GM18511 (cell line): Measurements from ENCODE around the gene ANKFN1.

ENCODE experiments used
- ATAC-seq: cut with Tn5 transposase; IDR thresholded peaks from one replicate; pipeline ENCODE4 v1.9.1; 2021; ENCODE audit warnings: mild to moderate bottlenecking, moderate library complexity; ENCODE audit not compliant: unreplicated experiment

Gene ANKFN1

DNA sequence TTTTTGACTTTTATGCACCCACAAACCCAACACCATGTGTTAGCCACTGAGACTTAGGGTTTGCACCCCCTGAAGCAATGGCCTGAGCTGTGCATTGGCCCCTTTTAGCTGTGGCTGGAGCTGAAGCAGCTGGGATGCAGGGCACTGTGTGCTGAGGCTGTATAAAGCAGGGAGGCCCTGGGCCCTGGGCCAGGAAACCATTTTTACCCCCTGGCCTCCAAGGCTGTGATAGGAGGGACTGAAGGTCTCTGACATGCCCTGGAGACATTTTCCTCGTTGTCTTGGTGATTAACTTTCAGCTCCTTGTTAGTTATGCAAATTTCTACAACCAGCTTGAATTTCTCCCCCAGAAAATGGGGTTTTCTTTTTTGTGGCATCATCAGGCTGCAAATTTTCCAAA lies 6.7 kb upstream of the ANKFN1 start:
- no peak for ATAC-seq

DNA sequence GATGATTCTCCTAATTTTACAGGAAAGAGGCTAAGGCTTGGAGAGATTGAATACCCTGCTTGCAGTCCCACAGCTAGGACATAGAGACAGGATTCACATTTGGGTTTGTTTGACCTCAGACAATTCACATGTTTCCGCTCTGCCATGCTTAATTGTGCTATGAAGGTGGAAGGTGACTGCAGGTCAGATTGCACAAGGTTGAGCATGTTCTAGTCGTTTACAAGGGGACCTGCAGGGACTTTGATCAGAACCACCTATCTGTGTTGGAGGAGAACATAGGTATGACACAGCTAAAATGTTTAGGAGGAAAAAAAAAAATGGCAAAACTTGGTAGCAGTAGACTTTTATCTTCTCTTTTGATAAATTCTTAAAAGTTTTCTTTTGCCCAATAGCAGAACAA lies 4.9 kb upstream of the ANKFN1 start:
- ATAC-seq: no peak

DNA sequence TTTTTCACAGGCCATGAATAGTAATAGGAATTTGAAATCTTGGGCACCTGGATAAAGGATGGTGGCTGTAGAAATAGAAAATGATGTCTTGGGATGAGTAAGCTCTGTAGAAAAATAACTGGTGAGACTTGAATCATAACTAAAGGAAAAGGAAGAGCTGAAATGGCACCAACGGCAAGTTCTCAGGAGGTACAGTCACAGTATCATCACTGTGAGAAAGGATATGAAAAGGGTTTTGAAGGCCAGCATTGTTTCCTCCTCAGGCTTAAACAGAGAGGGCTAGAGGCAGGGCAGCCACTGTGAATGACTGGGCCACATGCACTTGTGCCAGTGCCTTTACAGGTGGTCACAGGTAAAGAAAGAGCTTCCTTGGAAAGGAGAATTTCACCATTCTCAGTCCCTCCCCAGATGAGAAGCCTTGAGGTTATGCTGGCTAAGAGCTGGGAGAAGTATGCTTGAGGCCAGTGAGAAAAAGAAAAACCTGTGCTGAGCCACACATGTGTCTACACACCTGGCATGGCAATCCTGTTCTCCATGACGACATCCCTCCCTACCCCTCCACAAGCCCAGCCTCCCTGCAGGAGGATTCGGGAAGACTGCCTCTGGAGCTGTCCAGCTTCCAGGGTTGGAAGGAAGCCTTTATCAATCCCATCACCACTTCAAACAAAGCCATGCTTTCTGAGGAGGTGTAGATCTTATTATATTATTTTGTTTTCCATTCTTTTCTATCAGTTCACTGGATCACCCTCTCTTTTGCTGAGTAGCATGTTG lies 3.8 kb upstream of the ANKFN1 start:
- ATAC-seq: no peak

DNA sequence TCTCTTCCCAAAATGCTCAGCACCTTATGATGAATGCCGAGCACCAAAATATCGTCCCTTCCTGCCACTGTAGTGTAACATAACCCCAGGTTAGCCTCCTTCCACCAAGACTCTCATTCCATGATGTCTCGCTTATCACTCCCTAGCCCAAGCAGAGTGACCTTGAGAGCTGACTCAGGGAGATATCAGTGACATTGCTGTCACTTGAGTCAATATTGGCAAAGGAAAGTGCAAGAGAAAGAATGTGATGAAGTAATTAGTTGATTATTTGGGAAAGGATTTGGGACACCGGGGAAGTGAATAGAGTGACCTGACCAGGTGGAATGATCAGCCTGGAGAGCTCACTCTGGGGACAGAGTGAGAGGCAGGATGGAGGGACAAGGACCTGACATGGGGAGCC lies 2.6 kb upstream of the ANKFN1 start:
- no peak for ATAC-seq

DNA sequence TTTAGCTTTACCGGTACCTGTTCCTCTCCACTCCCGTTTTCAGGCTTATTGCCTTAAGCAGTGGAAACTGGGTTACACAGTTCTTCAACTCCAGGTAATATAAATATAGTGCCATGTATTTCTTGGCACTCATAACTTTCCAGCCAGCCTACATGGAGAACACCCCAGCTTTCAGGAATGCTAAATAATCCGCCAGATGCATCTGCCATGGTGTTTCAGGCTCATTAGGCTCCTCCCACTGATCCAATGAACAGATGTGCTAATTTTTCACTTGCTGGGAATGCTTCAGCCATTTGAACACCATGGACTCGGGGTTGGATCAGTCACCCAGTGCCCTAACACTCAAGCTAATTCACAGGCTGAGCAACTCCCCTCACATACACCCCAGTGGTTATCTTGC lies 4.6 kb downstream of the ANKFN1 start:
- ATAC-seq: no peak

DNA sequence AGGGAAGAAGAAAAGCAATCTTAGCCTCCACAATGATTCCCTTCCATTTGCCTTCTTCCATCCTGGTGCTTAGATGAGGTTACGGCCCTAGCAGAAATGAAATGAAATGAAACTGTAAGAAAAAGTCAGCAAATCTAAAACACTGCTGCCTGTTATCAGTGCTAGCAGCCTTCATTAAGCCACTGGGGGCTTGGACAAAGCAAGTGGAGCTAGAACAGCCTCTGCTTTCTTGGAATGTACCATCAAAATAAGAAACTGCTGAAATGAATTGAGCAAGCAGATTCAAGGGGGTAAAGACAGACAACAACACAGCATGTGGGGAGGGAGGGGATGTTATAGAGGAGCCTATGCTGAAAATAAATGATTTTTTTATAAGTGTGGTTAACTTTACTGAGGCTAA lies 5.1 kb downstream of the ANKFN1 start:
- no peak for ATAC-seq

DNA sequence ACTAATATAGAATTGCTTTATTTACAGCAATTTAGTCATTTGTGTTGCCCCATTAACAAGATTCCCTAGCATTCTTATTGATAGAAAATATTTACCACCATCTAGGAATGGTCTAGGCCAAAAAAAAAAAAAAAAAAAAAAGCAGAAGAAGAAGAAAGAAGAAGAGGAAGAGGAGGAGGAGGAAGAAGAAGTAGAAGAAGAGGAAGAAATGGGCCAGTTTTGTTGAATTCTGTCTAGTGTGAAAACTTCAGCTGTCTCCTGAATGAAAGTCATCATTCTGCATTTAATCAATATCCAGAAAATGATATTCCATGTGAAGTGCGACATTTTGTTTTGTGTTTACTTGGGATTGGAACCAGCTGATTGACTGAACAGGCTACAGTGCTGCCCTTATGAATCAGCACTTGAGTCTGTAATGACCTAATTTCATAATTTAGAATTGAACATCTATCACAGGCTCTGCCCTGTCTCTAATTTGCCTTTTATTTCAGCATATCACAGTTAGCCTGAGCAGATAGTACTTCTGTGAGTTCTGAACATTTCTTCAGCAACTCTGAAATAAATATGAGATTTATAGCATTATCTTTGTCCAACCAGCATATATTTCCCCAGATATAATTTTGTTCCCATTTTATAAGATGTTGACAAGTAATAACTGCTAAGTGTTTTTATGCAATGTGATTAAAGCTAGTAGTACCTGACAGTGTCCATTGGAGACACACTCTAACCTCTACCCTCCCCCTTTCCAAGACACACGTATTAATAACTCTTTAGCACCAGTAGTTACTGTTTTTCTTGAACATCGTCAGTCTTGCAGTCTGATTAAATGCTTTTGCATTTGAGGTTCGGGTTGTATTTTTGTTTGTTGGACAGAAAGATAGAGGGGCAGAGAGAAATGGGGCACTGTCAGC lies 5.9 kb downstream of the ANKFN1 start:
- no peak for ATAC-seq

DNA sequence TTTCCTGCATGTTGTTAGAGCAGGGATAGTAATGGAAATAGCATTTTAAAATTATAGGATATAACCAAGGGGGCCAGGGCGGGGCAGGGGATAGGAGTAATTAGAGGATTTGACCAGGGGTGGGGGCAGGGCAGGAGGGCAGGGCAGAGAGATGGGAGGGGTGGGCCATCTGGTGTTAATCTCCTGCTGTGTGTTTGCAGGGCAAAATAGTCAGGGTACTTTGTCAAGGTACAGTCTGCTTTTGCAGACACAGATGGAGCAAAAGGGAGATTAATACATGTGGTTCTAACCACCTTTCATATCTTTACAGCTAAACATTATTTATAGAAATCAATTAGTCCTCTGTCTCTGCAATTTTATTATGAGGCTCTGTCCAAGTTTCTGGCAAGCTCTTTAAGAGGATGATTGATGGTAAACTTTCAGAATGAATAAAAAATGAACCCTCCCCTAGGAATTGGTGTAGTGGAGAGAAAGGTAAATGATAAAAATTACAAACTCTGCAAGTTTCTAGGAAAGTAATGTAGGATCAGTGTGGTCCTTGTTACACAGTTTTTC lies 6.6 kb downstream of the ANKFN1 start:
- ATAC-seq: no peak

DNA sequence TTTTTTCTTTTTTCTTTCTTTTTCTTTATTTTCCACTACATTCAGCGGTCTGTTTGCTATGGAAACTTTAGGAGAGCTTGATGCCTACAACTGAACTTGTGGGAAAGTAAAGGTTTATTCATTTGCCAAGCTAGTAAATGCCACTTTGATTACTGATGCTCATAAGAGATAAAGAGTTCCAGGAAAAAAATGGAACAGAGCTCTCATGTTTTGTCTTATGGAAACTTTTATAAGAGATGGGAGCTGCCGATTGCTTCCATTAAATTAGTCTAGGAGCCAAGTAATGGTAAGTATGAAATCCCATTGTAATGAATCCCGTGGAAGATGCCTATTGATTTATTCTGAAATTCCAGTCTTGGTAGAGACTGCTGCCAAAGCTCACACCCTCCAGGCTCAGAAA lies 7.1 kb downstream of the ANKFN1 start:
- ATAC-seq: no peak

DNA sequence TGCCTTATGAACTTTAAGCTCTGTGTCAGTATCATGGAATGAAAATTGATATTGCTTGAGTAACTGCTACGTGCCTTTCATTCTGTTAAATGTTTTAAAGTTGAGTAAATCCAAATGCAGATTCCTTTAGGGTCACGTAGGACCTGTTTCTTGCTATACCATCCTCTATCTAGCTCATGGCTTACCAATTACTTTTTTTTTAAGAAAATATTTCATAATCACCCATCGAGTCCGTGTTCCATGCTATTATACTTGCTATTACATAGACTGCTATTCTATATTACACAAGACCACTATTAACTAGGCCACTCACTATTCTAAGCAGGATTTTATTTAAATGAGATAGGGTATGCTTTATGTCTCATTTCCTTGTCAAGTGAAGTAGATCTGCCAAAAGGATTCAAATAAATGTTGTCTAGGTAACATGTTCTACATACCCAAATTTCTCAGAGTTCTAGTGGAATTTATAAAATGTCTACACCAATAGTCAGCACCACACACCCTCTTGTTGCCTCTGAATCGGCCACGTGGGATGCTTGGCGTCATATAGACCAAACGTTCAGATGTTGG lies 11.9 kb downstream of the ANKFN1 start:
- no peak for ATAC-seq

DNA sequence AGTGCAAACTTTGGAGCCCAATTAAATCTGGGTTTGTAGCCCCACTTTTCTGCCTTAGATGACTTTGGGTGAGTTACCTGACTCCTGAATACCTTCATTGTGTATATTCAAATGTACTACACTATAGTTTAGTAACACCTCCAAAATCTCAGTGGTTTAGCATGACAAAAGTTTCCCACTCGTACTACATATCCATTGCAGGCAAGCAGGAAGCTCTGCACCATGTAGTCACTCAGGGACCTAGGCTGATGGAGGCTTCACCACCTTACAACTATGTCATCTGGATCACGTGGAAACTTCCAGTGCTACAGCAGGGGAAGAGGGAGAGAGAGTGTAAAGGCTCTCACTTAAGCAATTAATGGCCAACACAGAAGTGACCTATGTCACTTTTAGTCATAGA lies 14.2 kb downstream of the ANKFN1 start:
- ATAC-seq: no peak

DNA sequence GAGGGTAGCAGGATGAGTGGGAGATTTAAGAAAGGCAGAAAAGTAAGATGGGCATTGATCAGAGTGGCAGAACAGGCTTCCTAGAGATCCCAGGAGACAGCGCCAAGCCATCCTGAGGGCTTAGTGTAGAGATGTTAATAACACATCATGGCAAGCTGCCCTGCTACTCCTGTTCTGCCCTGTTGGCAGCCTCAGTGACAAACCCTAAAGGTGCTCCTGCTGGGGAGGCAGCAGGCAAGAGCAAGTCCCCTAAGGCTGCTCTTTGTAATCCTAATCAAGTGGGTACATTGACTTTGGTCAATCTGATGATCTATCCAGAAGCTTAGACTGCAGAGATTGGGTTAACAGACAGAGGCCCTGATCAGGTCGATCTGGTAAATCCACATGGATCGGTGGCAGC lies 16.3 kb downstream of the ANKFN1 start:
- no peak for ATAC-seq

DNA sequence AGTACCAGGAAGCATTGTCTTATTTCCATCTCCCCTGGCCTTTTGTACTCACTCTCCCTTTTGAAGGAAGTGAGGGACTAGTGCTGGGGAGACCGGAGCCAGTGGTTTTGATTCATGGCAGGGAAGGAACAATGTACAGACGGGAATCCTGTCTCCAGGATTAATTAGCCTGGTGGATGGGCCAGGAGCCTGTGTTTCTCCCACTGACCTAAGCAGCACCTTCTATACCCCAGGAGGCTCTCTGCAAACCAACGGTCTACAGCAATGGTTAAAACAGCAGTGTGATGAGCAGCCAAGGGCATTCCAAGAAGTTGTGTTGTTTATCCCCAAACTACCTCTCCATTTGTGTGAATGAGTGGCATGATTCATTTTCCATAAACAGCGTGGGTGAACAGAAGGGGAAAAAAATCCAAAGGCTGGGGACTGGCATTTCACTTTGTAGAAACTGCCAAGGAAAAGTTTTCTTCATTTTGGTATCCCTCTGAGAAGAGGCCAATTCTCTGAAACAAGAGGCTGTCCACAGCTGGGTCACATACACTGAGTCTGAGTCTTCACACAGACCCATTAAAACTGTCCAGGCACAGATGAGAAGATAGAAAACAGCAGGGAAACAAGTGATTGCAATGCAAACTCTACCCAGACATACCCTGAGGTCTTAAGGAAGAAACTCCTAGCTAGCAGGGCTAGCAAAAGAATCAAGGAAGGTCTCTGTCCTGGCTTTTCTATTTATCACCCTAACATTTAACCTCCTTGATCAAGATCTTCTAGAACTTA lies 18.1 kb downstream of the ANKFN1 start:
- ATAC-seq: no peak

DNA sequence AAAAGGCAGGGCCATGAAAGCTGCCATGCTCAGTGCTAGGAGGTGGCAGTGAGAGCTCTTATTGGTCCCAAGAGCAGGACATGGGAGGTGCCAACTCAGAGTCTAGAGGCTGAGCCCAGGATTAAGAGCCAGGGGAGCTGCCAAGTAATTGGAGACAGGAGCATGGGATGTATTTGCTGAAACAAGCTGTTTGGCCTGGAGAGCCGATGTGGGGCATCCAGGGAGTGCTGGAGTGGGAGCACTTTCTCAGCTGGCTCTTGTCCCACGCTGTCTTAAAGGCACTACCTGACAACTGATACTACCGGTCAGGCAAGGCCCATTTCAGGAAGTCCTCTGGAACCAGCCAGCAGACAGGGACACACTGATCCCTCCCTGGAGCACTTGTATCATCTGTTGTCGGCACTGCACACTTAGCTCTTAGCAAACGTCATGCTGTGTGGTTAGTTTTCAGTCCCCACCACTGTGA lies 19.3 kb downstream of the ANKFN1 start:
- ATAC-seq: no peak

DNA sequence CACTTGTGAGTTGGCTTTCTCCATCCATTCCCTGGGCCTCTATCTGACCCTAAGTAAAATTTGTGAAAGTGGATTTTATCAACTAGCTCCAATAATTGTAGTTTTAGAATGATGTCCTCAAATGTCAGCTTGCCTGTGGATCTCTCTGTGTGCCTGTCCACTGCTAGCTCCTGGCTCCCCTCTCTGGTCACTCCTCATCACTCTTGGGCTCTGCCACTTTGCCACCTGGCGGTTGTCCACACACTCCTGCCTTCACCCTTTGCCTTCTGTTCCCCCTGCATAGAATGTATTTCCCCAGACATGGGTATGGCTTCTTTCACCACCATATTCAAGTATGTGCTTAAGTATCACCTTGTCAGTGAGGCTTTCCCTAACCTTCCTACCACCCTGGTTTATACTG lies 19.8 kb downstream of the ANKFN1 start:
- no peak for ATAC-seq

DNA sequence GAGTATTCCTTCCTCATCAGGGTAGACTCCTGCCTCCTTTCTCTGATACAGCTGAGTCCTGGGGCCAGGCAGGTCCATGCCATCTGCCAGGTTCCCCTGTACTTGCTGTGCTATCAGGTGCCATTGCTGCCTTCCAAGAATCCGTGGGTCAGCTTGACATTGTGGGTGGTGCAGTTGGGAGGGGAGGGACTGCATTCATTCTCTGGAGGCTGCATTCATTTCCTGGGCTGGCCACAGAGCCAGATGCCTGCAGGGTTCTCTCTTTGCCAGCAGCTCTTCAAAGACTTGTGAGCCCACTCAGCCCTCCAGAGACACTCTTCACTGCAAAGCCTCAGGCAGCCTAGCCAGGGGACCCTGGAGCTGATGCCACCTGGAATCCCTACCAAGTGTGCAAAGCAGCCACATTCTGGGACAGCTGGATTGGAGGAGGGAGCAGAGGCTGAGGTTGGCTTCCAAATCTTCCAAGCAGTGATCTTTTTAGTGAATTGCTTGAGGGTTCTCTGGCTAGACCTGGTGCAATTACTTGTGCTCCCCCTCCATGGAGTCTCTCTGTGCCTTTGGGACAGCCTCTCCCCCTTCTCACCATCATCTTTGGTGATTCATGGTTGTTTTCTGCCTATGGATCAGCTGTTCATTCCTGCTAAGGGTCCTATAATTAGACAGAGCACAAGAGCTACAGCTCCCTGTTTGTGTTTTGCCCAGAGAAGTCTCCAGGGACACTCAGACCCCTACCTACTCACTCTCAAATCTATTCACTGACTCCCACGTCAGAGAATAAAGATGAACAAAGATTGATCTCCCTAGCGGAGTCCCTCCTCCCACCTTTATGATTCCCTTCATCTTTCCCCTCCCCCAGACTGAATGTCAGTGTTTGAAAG lies 20.9 kb downstream of the ANKFN1 start:
- no peak for ATAC-seq

DNA sequence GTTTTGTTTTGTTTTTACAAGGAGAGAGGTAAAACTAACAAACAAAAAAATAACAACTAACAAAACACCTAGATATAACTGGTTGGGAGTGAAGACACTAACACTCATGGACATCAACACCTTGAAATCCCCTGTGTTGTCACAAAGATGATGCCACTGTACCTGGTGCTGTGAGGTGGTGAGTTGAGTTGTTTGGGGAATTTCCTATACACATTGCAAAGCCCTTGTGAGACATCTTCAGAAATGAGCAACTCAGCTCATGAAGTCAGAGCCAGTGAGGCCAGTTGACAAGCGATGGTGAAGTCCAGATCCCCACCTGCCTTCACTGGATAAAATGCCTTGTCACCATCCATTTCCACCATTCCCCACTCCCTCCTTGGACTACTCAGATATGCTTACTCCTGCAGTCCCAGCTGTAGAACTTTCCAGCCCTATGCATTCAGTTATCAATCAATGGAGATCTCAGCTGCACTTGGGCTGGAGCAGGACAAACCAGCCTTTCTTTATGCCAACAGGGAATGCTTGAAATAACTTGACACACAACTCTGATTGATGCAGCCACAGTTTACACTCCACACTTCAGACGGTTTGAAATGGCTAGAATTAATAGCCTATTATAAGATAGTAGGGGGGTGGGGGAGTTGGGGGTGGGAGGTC lies 22.2 kb downstream of the ANKFN1 start:
- ATAC-seq: no peak

DNA sequence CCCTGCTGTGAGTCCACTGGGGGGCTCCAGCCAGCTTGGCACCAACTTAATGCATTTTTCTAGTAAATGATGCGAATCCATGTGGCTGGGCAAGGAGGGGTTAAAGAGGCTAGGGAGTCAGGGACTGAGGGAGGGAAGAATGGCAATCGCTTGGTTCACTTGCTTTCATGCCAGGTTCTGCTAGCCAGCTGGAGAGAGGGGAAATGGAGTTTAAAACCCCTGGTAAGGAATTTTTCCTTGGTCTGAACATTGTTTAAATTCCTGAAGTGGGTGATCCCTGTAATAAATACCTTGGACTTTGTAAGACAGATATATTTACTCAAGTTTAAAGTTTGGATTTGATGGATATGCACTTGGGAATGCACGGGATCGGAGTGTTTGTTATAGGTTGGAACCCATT lies 22.8 kb downstream of the ANKFN1 start:
- ATAC-seq: no peak

DNA sequence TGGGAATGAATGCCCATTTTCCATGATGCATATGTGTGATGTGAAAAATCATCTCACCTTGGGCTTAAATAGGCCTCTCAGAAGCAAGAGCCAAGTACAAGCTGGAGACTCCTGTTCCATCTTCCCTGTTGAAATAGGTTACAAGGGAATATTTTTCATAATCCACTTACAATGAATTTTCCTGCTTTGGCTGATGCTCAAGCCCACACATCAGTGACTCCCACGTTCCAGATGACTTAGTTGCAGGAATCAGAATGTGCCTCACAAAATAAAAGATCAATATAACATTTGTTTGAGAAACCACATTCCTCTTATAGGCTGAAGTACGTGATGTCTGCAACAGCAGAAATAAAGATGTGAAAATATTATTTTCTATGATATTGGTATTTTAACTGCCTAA lies 24.1 kb downstream of the ANKFN1 start:
- ATAC-seq: no peak
